CD4-positive, alpha-beta T cell treated with Interleukin-1 beta for 1 hour (primary cell): ENCODE measurements around the gene ENC1.
A peak's percentile ranks its signal among the peaks of the same experiment; 100 is the strongest.

Experiments
- DNase-seq, 2 donors: peaks; one replicate each; pipeline ENCODE4 v3.0.0-alpha.2; 2020 to 2022

ENC1 gene

DNA sequence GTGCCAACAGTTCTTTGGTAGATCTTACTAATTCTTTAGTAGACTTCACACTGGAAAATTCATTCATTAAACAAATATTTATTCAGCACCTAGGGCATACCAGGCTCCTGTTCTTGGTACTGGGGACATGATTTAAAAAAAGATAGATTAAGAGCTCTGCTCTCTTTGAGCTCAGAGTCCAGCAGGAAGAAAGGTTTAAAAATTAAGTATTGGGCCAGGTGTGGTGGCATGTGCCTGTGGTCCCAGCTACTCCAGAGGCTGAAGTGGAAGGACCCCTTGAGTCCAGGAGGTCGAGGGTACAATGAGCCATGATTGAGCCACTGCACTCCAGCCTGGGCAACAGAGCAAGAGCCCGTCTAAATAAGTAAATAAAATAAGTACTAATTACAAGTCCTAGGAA is 41.4 kb downstream of the ENC1 start:
- no peak for DNase-seq

GRCh38 chr5:74598731-74599130 is 41.8 kb downstream of the ENC1 start:
- DNase-seq: no peak

- no peak for DNase-seq
These were observed 43.6 kb downstream of the ENC1 start for GRCh38 chr5:74596927-74597326.

GRCh38 chr5:74595143-74595925 is 45.2 kb downstream of the ENC1 start:
- DNase-seq: no peak

DNA sequence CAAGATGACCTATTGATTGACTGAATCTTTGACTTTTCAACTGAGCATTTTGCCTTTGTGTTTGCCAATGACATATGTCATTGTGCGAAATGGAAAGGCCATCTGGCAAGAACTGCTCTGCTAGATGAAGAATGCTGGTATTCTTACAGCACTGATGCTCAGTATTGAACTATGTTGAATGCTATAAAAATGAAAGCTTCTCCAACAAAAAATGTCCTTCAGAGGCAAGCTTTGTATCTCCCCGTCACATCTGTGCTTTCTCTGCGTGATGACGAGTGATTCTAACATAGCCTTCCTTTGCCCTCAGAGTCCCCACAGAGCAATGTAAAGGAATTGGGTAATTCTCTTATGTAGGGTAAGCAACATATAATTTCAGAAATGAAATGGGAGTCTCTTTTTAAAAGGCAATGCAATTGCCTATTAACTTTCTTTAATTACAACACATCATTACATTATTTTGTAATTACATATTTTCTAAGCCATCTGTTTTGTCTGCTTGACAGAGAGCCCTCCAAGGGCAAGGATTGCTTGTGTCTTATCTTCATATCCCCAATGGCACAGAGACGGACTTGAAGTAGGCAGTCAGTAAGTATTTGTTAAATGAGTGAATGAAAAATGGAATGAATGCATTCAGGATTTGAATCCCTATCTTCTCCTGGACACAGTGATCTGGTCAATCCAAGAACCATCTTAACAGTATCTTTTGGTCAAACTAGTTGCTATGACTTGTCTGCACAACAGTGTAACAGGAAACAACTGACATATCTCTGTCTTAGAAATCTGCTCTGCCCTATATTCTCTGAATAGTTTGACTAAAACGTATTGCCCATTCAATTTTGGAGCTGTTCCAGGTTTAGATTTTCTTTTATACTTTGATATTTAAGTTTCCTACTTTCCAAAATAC is 46.1 kb downstream of the ENC1 start:
- no peak for DNase-seq

DNA sequence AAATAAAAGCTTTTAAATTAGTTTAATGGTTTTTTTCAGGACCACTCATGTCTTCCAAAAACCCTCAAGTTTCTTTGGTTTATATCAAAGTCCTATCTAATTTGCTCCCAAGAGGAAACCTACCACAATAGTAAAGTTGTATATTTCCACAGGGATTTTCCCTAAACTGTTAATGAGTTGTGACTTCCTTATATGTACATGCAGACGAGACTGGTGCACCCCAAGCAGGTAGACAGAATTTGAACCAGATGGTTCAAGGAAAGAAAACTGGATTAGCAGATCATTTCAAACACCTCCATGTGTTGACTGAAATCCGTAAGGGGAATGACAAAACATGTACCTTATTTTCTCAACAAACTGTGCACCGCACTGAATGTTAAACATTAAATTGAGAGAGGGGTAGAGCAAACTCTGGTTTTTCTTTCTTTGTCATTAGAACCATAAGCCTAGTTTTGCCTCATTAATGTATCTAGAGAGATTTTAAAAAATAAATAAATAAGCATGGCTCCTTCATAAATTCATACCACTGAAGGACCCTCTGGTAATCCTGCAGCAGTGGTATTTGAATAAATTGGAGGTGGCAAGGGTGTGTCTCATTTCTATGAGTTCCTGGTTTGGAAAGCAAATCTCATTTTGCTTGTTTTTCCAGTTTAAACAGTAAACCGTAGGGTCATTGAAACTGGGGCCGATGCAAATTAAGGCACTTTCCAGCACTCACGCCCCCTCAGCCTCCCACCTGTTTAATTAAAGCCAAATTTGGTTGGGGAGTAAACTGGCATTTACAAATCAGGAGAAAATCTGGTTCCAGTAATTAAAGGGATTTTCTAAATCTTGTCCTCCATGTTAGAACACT is 51.1 kb downstream of the ENC1 start:
- no peak for DNase-seq

DNA sequence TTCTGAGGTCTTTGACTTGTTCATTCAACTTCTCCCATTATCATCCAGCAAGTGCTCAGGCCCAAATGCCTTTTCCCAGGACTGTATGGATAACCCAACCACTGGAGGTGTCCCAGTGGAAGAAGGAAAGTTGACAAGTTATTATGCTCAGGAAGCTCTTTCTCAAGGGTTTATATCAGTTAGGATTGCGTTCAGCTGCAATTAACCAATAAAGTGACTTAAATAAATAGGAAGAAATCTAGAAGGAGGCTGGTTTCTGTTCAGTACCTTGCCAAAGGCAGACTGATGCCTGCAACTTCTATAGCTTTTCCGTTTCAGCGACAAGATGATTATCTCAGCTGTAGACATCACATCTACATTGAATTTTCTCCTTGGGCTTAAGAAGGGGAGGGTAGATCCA is 52.1 kb downstream of the ENC1 start:
- DNase-seq: no peak

GRCh38 chr5:74587890-74588289 is 52.6 kb downstream of the ENC1 start:
- no peak for DNase-seq

- no peak for DNase-seq
These were observed 53.2 kb downstream of the ENC1 start for GRCh38 chr5:74587300-74587699.

DNA sequence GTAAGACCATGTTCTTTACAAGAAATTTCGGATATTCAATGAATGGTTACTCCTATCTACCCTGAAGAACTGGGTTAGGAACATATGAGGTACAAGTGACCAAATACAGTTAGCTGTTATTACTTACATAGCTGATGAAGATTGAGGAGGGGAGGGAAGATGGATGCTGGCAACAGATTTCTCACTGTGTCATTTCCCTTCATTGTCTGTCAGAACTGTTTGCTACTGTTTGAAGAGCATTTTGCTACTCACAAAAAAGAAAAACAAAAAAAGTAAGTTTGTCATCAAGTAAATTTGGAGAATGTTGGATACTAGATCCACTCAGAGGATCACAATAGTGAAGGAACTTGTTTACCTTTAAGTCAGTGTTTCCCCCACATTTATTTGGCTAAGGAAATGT is 53.7 kb downstream of the ENC1 start:
- no peak for DNase-seq

GRCh38 chr5:74582853-74583252 is 57.7 kb downstream of the ENC1 start:
- no peak for DNase-seq

DNA sequence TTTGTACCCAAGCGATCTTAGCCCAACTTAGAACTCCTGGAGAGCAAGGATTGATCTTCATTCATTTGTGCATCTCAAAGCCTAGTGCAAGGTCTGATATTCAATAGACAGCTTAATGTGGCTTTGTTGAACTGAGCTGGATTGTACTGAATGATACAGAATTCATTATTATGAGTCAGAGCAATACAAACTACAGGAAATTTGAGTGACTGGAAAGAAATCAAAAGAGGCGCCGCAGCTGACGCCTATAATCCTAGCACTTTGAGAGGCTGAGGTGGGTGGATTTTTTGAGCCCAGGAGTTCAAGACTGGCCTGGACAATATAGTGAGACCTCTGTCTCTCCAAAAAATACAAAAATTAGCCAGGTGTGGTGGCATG is 58.6 kb downstream of the ENC1 start:
- DNase-seq: no peak

GRCh38 chr5:74580729-74581109 is 59.8 kb downstream of the ENC1 start:
- no peak for DNase-seq

DNA sequence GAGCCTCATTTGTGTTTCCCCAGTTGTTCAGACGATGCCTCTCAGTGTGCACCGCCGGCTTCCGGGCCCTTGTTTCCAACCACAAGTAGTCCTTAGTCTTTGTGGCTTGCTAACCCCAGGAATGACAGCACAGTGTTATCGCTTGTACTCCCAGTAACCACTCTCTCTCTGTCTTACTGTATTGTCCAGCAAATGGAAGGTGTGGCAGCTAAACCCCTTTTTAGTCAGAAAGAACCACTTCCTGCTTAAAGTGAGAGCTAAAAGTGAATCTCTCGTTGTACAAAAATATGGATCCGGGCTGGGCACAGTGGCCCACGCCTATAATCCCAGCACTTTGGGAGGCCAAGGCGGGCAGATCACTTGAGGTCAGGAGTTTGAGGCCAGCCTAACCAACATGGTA is 61.3 kb downstream of the ENC1 start:
- peak; percentile 20 to 52 for DNase-seq

DNA sequence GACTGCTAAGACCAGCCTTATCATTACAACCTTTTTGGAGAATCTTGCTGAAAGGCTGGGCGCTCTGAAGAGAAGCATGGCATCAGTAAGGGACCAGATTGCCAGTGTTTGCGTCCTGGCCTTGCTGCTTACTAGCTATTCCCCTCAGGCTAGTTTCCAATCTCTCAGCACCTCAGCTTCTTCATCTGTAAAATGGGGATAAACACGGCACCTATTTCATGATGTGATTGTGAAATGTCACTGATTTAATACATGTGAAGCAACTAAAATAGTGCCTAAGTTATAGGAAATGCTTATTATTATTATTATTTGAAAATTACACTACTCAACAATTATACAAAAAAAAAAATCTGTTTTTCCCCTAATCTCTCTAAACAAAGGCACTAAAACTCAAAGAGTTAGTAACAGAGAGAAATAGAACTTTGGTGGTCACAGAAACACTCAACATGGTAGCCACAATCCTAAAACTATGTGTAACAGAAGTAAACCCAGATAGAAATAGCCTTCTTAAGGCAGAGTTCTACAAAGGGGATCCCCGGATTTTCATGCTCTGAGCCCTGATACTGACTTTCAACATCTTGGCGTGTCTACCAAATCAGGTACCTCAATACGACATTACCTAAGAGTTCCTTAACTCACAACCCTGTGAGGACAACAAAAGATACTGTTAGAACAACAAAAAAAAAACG is 62.0 kb downstream of the ENC1 start:
- DNase-seq: no peak
